Stimulated activated CD4-positive, alpha-beta T cell treated with anti-CD3 and anti-CD28 coated beads, Interleukin-12 subunit alpha, Interleukin-12 subunit beta, amount 100 ng/mL, for 48 hours (primary cell): ENCODE results near the gene ODF2L.

Source experiments
- DNase-seq, 3 donors: peaks; one replicate each; pipeline ENCODE4 v3.0.0-alpha.2; 2020; ENCODE audit warnings: low read depth in 2 of 3, low spot score in 1 of 3

Gene ODF2L, protein sequence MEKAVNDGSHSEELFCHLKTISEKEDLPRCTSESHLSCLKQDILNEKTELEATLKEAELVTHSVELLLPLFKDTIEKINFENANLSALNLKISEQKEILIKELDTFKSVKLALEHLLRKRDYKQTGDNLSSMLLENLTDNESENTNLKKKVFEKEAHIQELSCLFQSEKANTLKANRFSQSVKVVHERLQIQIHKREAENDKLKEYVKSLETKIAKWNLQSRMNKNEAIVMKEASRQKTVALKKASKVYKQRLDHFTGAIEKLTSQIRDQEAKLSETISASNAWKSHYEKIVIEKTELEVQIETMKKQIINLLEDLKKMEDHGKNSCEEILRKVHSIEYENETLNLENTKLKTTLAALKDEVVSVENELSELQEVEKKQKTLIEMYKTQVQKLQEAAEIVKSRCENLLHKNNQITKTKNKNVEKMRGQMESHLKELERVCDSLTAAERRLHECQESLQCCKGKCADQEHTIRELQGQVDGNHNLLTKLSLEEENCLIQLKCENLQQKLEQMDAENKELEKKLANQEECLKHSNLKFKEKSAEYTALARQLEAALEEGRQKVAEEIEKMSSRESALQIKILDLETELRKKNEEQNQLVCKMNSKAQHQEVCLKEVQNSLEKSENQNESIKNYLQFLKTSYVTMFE

DNA sequence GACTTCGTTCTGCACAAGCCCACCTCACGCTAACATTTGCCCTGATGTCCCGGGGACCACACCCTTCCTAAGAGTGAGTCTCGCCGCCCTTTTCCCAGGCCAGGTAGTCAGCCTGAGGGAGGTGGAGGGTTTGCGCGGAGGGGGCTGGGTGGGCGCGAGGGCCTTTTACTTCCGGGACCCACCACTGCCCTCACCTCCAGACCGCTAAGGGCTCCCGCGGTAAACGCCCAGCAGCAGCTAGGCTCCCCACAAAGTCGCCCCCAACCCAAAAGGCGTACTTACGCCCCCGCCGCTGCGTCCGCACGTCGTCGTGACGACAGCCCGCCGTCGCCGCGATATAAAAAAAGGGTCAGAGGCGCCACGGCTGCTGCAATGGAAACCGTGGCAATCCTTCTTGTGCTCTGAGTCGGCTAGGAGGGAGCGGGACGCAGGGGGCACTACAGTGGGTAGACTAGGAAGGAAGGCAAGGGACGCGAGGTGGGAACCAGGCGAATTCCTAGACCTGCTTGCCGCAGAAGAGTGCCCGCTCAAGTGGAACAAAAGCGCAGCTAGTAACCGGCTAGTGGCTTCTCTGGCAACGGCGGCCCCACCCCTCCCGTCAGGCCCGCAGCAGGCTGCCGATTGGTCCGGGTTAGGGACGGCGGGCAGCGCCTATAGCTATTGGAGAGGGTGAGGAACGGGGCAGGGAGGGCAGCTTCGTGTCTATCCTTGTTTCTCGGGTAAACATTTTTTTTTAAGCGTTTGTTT, at the start of gene ODF2L:
ODF2L (minus strand) TSS at position 573 of the 747 bp plus-strand sequence. CDS start 9,296 bp downstream, outside the sequence.
- DNase-seq, result peak; percentile 78 to 84 (median 83)

DNA sequence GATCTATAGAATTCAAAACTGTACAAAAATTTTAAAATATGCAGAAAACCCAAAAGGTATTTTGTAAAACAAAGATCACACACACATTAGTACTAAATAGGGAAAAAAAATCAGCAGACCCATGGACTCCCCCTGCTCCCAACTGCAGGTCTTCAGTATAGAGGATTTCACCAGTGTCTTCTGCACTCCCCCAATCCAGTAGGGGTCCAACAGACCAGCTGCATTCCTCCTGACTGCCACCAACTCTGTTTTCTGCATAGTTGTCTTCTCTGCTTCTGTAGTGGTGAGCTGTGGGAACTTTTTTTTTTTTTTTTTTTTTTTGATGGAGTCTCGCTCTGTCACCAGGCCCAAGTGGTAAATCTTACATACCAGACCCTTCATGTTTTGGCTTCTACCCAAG, 49.8 kb upstream of the ODF2L start:
- DNase-seq, result no peak

DNA sequence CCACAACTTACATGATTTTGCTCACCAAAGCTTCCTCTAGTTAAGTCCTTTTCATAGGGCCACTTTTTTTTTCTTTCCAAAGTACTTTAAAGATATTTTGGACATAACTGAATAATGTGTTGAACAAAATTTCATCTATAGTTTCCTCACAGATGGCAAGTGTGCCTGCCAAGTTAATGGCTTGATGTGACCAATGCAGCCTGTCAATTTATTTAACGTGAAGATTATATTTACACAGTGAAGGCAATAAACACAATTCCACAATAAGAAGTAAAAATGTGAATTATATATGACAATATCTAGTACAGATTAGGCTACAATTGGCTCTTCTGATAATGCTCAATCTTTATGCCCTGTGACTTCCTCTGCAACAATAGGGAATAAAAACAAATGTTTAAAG, 45.9 kb upstream of the ODF2L start:
- no peak for DNase-seq

DNA sequence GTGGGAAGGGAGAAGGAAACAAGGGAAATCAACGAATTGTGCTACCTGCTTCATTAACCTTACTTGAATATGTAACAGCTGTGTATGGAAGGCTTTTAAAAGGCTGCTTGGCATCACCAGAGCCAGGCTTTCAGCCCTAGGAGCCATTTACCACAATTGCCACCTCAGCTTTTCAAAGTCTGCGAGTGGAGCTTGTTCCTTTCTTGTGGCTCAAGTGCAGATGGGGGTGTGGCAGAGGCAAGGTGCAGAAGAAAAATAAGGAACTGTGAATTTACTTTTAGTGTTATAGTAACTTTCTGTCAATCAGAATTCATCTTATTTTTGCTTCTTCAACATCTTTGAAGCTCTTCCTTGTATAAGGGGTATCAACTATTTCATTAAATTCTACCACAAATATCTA, 45.5 kb upstream of the ODF2L start:
- DNase-seq, result no peak

DNA sequence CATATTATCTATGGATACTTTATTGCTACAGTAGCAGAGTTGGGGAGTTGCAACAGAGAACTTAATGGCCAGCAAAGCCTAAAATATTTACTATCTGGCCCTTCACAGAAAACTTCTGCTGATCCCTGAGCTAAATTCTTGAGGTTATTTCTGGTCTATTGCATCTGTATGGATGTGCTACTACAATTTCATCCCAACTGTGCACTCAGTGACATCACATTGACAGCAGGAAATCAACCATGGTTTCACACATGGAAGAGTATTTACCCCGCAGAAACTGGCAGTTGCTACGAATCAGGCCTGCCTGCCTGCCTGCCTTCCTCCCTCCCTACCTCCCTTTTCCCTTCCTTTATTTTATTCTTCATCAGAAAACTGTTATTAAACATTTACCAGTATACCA, 39.9 kb upstream of the ODF2L start:
- no peak for DNase-seq

DNA sequence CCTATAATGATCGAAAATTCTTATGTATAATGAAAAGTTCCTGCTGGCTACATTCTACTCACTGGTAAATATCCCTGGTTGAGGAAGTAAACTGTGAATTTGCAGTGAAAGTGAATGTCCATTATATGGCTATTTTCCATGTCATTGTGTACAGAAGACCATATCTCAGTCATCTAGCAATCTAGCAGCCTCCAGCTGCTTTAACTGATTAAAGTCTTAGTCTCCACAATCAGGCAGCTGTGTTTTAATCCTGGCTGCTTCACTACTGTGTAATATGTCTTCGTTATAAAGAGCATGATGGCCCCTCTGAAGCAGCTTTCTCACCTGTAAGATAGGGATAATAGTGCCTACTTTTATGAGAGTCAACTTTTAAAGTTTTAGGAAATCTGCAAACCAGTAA, 39.2 kb upstream of the ODF2L start:
- no peak for DNase-seq

DNA sequence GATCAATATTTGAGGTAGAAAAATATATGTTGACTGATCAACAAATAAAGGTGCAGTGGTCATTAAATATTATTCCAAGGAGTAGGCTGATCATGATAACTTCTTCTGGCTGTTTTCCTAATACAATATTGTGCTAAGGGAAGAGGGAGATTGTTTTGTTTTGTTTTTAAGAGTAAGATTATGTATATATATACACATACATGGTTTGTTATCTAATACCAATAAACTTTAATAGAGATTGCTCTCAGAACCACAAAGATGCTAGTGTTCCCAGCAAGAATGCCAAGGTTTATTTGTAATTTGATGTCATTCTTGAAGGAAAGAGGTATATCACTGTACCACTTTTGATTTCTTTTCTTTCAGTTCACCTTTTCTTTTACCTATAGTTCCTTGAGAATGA, 37.9 kb upstream of the ODF2L start:
- no peak for DNase-seq

DNA sequence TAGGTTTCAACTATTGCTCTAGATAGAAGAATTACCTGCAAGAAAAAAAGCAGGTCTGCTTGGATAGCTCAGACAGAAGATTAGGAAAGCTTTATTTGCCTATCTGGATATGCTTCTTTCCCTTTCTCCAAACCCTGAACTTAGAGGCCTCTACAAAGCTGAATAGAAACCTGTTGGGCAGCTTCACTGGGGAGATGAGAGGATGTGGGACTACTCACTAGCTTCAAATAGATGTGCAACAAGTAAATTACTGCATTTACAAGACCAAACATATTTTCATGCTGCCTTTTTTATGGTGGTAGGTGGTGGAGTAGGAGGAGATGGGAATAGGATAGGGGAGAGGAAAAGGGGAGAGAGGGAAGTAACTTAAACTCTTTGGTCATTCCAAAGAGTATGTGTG, 34.3 kb upstream of the ODF2L start:
- no peak for DNase-seq

DNA sequence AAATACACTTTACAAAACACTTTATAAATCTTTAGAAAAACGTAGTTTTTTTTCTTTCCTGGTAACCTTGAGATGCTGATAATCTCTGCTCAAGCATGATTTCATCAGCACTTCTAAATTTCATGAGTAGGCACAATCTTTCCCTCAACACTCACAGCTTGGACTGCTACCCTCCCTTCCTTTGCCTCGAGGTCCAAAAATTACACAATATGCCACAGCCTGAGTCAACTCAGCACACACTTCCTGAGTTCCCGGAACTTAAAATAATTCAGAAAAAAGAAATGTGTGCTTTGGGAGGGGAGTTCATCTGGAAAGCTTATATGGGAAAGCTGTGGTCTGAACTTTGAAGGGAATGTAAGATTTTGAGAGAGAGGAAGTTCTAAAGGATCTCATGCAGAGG, 33.7 kb upstream of the ODF2L start:
- peak in 1 of 3 donors; percentile 15 for DNase-seq

DNA sequence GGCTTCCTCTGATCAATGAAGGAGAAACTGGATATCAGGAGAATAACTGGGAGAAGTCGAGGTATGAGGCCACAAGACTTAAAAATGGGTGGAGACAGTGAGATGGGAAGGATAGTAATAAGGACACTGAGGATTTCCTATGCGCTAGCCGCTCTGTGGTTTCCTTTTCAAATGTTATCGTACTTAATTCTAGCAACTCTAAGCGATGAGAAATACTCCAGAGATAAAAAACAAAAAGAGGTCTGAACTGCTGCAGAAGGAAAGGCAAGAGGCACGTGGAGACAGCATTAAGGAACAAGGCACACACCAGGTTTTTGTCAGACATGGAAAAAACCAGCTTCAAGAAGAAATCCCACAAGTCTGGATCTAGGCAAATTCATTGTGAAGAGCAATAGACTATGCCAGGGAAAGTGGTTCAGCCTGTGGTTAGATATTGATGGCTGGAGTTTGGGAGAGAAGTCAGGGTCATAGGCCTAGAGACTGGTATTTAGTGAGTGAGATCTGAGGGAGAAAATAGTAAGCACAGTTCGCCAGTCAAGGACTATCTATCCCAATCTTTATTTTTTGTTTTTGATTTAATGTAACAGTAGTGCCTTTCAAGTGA, 33.1 kb upstream of the ODF2L start:
- no peak for DNase-seq

DNA sequence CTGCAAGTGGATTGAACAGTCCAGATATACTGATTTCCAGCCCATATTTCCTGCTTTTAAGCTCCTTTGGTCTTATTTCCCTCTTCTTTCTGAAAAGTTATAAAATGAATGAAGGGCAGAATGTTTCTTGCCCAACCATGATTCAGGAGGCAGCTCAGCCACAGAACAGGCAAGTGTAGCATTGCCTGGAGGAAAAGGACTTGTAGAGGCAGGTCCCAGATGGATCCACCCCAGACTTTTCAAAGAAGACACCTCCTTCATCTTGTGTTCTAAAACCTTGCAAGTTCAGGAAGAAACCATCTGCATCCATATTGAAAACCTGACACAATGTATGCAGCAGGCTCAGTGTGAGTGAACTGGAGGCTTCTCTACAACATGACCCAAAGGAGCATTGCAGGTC, 27.8 kb upstream of the ODF2L start, which contains the start of gene CLCA2:
CLCA2 (plus strand) TSS at position 299 of the 400 bp plus-strand sequence; CDS start at position 376, 77 bp downstream.
- DNase-seq, result no peak

DNA sequence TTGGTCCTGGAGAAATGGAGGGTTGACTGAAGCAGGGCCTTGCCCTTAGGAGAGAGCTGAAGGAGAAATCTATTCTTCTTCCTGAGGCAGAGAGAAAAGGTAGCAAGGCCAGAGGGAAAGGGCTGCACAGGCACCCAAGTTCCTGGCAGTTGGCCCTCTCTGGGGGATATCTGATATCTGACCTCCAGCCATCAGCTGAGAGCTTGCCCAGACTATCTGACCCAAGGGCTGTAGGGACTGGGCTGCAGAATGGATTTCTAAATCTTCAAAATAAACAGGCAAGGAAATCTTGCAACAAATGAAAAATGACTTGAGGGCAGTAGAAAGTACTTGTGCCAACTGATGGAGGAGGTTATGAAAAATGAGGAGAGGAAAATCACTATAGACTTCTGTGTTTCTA, 27.4 kb upstream of the ODF2L start:
- no peak for DNase-seq

DNA sequence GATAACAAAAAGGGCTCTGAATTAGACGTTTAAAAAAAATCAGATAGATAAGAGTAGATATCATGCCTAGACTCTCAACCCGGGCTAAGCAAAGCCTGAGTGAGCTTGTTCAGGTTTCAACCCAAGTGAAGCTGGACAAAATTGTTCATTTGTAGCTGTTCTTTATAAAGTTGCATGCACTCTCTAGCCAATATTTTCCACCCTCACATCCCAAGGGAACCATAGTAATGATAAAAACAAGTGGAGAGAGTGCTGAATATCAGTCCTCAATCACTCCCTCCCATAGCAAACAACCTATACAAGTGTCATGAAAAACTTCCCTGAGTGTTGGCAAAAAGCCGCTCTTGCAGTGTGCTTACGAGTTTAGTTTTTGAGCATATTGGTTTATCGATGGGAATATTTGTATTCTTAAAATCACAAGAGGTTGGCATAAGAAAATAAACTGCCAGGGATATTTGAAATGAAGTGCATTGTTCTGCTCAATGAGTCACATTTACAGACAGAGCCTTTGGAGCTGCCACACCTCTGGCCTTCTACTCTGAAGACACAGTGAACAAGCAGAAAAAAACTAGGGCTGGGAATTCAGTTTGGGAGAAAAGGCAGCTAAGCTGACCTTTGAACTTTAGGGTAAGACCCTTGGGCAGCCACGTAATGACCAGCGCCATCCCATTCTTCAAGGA, 25.6 kb upstream of the ODF2L start:
- DNase-seq, result no peak

DNA sequence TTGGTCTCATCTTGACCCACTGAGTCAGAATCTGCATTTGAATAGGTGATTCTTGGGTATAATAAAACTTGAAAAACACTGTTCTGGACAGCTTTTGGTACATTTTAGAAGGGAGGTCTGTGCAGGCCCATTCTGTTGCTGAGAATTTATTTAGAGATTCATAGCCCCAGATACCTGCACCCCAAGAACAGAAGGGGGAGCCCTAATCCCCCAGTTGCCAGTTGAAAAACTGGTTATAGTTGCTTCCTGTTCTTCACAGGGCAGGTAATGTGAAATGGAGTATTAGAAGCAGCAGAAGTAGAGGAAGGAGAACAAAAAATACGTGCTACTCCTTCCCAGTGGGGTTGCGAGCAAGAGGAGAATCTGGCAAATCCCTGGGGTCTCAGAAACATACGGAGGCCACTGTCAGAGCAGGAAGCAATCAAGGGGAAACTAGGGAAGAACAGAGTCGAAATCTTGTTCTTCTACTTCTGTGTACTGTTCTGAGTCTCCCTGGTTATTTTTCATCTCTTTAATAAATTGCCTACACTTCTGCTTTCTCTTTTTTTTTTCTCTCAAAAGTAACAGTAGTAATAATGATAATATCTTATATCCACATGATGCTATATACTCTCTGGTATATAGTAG, 23.3 kb upstream of the ODF2L start:
- DNase-seq, result peak in 1 of 3 donors; percentile 33

DNA sequence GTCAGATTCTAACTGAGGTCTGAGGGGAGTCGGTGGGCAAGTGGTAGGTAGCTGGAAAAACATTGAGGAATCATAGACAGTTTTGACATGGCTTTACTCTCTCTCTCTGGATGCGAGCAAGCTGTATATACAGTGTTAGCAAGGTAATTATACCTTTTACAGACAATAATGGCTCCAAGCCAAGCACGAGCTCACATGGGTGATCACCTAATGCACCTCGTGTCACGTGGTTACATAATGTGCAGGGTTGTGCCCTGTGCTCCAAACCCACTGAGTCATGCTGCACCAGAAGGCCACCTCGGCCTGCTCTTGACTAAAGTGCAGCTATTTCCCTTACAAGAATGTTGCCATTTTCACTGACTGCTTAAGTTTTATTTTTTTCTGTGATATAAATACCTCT, 20.2 kb upstream of the ODF2L start:
- DNase-seq, result no peak

DNA sequence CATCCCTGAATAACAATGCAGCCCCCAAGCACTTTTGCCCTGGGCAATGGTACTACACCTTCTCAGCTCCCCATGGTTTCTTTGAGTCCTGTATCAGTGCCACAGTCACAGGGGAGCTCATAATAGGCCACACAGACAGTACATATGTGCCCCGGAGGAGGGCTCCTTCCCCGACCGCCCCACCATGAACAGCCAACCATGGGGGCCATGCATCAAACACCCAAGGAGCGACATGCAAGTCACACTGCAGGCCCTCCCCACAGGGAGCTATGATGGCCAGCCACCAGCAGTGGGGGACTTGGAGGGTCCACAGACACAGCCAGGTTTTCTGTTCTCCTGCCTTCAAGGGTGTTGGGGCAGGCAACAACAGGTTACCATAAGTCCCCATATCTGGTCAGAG, 14.8 kb upstream of the ODF2L start:
- DNase-seq, result no peak

DNA sequence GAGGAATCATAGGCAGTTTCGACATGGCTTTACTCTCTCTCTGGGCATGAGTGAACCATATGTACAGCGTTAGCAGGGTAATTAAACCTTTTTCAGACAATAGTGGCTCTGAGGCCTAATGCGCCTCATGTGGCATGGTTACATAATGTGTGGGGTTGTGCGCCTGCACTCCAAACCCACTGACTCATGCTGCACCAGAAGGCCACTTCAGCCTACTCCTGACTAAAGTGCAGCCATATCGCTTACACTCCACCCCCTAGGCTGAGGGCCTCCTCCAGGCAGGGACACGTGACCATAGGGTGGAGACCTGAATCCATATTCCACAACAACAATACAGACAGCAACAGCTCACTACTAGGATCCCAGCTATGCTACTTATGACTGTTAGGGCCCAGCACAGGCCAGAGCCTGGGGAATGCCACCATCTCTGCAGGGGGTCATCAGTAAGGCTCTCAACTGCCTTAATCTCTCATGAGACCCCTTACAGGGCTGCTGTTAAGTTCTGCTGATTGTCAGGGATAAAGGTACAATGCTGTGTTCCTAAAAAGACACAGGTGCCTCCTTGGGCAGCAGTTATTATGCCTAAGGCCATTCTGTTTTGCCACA, 13.4 kb upstream of the ODF2L start:
- no peak for DNase-seq

DNA sequence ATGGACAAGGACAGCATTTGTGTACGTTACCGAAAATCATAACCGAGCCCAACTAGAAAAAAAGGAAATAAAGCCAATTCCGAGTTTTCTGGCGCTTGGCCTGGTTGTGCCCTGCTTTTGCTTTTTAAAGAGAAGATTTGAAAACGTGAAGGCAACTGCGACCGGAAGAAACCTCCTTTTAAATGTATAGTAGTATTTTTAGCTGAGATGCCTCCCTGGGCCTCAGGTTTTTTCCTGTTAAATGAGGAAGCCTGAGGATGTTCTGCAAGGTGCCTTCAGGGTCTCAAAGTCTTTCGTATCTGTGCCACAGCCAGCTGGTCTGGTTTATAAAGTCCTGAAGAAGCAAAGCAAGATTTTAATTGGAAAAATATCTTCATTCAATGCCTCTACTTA, 371 bp upstream of the ODF2L start:
- no peak for DNase-seq

DNA sequence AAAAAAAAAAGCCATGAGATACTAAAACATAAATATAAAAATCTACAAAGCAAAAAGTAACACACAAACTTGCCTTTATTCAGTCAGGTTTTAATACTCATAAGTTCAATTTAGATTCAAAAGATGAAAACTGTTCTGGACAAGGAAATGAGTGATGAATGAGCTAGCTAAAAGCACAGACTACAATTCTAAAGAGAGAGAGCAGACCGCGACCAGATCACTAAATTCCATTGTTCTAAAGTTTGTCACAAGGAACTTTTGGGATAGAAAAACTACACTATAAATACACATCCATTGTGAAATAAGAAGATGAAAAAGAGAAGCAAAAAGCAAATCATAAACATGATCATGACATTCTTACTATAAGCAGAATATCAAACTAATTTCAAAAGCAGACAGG, 1.7 kb downstream of the ODF2L start:
- no peak for DNase-seq

DNA sequence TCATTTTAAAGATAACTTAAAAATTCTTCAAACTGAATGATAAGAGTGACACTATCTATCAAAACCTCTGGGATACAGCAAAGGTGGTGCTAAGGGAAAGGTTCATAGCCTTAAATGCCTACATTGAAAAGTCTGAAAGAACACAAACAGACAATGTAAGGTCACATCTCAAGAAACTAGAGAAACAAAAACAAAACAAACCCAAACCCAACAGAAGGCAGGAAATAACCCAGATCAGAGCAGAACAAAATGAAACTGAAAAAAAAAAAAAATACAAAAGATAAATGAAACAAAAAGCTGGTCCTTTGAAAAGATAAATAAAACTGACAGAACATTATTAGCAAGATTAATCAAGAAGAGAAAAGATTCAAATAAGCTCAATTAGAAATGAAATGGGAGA, 6.8 kb downstream of the ODF2L start:
- no peak for DNase-seq
